B cell (primary cell): ENCODE data around the gene IRS4. TPM values are rescaled to one million over a fixed set of nuclear protein-coding genes. Genes with fewer than 3 reads are reported as not detected.

Source experiments
- ATAC-seq: fragments of 200-7000 bp; cut with Tn5 transposase; one replicate; pipeline ENCODE4 v1.10.0; 2021; ENCODE audit warnings: low read depth, mild to moderate bottlenecking, moderate number of reproducible peaks, moderate library complexity
- CTCF ChIA-PET: fragments of 350-600 bp; sonication (Branson Sonifier 250); formaldehyde crosslinking; loops from one replicate; lab custom pipeline; 2021; ENCODE audit warnings: antibody characterized with exemption, inconsistent platforms; lab: Charles Lee
- POLR2A ChIA-PET: fragments of 350-600 bp; sonication (Branson Sonifier 250); formaldehyde crosslinking; loops from one replicate; lab custom pipeline; 2021; ENCODE audit warnings: antibody characterized with exemption; lab: Charles Lee
- DNase-seq: peaks from one replicate; pipeline ENCODE4 v3.0.0; 2013
- H2AFZ ChIP-seq: 2 replicates; pipeline ENCODE4 v1.6.1; 2012; ENCODE audit warnings: mild to moderate bottlenecking, low read depth, low read length; ENCODE audit not compliant: insufficient read depth, poor library complexity, severe bottlenecking
- H3K27ac ChIP-seq, 2 donors: 1 replicate in 1 of 2; 2 replicates in 1 of 2; pipeline ENCODE4 v1.5.1; 2012 to 2013; ENCODE audit warnings: low read length in 2 of 2, mild to moderate bottlenecking in 2 of 2, moderate library complexity in 1 of 2
- H3K27me3 ChIP-seq, 4 experiments: fragments of 200-600 bp in 1 of 4; sonication (generic) in 1 of 4; replicated peaks in 1 of 4; 1 replicate in 2 of 4; 2 replicates in 2 of 4; pipeline versions ENCODE4 v1.6.1 to v1.7.0; 2013 to 2016; ENCODE audit warnings: low read length in 3 of 4, mild to moderate bottlenecking in 2 of 4, mixed read lengths in 1 of 4, moderate library complexity in 1 of 4; ENCODE audit not compliant: insufficient read depth in 4 of 4, control insufficient read depth in 3 of 4; ENCODE audit errors: control extremely low read depth in 1 of 4
- H3K36me3 ChIP-seq, 2 experiments: replicated peaks in 1 of 2; 1 replicate in 1 of 2; 2 replicates in 1 of 2; pipeline versions ENCODE4 v1.6.1 to v1.7.1; 2013; ENCODE audit warnings: low read length in 1 of 2; ENCODE audit not compliant: insufficient read depth in 2 of 2, control insufficient read depth in 1 of 2; ENCODE audit errors: control extremely low read depth in 1 of 2, extremely low read depth in 1 of 2
- H3K4me1 ChIP-seq, 2 donors: fragments of 200-600 bp in 1 of 2; sonication (generic) in 1 of 2; 1 replicate in 1 of 2; 2 replicates in 1 of 2; pipeline versions ENCODE4 v1.5.1 to v1.6.1; 2013 to 2017; ENCODE audit warnings: low read length in 2 of 2; ENCODE audit not compliant: control insufficient read depth in 2 of 2, insufficient read depth in 2 of 2
- H3K4me2 ChIP-seq: replicated peaks from 2 replicates; pipeline ENCODE3; 2012; ENCODE audit warnings: mild to moderate bottlenecking, low read depth, low read length; ENCODE audit not compliant: poor library complexity, severe bottlenecking
- H3K4me3 ChIP-seq, 5 experiments: fragments of 200-600 bp in 1 of 5; sonication (generic) in 1 of 5; 1 replicate in 3 of 5; 2 replicates in 2 of 5; pipeline versions ENCODE4 v1.5.1 to v1.7.0; 2011 to 2016; ENCODE audit warnings: low read length in 4 of 5, mild to moderate bottlenecking in 4 of 5, low read depth in 2 of 5, control low read depth in 1 of 5, moderate library complexity in 1 of 5; ENCODE audit not compliant: insufficient read depth in 1 of 5; ENCODE audit errors: control extremely low read depth in 1 of 5, extremely low read depth in 1 of 5
- H3K79me2 ChIP-seq: fragments of 200-600 bp; sonication (generic); one replicate; pipeline ENCODE4 v1.6.0; 2016; ENCODE audit warnings: low read length; ENCODE audit not compliant: control insufficient read depth, insufficient read depth
- H3K9ac ChIP-seq: fragments of 200-600 bp; sonication (generic); 2 replicates; pipeline ENCODE4 v1.6.1; 2017; ENCODE audit warnings: mild to moderate bottlenecking, low read length, moderate library complexity
- H3K9me3 ChIP-seq, 3 donors: one replicate each; pipeline versions ENCODE4 v1.6.1 to v1.7.1; 2013; ENCODE audit warnings: low read length in 2 of 3; ENCODE audit not compliant: control insufficient read depth in 2 of 3, insufficient read depth in 1 of 3; ENCODE audit errors: control extremely low read depth in 1 of 3
- H4K20me1 ChIP-seq: 2 replicates; pipeline ENCODE4 v1.6.0; 2012; ENCODE audit warnings: mild to moderate bottlenecking, low read length; ENCODE audit not compliant: insufficient read depth, control insufficient read depth, poor library complexity, severe bottlenecking
- H3K27ac Mint-ChIP-seq: one replicate; pipeline ENCODE4 v1.8.0; 2021; ENCODE audit warnings: mixed read lengths
- H3K27me3 Mint-ChIP-seq: one replicate; pipeline ENCODE4 v1.8.0; 2021; ENCODE audit warnings: mixed read lengths
- H3K4me1 Mint-ChIP-seq: one replicate; pipeline ENCODE4 v1.8.0; 2021; ENCODE audit warnings: mixed read lengths
- H3K4me3 Mint-ChIP-seq: one replicate; pipeline ENCODE4 v1.8.0; 2021; ENCODE audit warnings: mixed read lengths
- H3K9me3 Mint-ChIP-seq: one replicate; pipeline ENCODE4 v1.8.0; 2022; ENCODE audit warnings: mixed read lengths; ENCODE audit not compliant: insufficient read depth
- CTCF ChIP-seq: fragments of 200-600 bp; IDR thresholded peaks from one replicate; pipeline ENCODE4 v1.8.0; 2022; ENCODE audit warnings: antibody characterized with exemption, mild to moderate bottlenecking
- EZH2 ChIP-seq: IDR thresholded peaks from 2 replicates; pipeline ENCODE4 v1.6.1; 2012; ENCODE audit warnings: borderline replicate concordance, low read depth, mild to moderate bottlenecking, moderate library complexity, low read length; ENCODE audit not compliant: insufficient read depth, poor library complexity, severe bottlenecking
- WGBS: methylation state at CpG from one replicate; pipeline ENCODE4 v1.1.5; 2013; ENCODE audit warnings: missing lambda C conversion rate; ENCODE audit not compliant: insufficient coverage; 5-methylcytosine and 5-hydroxymethylcytosine counted together
- intact Hi-C: fragments of 100-400 bp; cut with micrococcal nuclease; formaldehyde crosslinking; loops from one replicate; pipeline ENCODE4 v1.10.0; 2022
- polyA plus RNA-seq: library from polyadenylated mRNA; depleted of rRNA; stranded (reverse); fragments of >200 nt; gene quantifications from 2 replicates; pipeline ENCODE4 v1.2.3, GENCODE V29; 2012
- total RNA-seq, 2 donors: library from RNA; stranded (reverse); fragments of 120-200 nt in 1 of 2; gene quantifications; 1 replicate in 1 of 2; 2 replicates in 1 of 2; pipeline versions ENCODE4 v1.2.3 to v1.2.4, GENCODE V29; 2013 to 2022

Gene IRS4
- total and polyA plus RNA-seq, 2 donors (not counting 1 experiment from before 2014, with no cell fraction given) = not detected

GRCh38 chrX:108696690-108697089 lies 39.7 kb downstream of the IRS4 start:
- Histone ChIP-seq H4K20me1 (no peaks in the 10 kb centered on the region), H2AFZ (no peak overlapping the region), H3K4me1 (no peaks in the 10 kb centered on the region), H3K9ac (no peak overlapping the region), H3K4me3 (no peak overlapping the region), H3K9me3 (no peaks in the 10 kb centered on the region), H3K27me3 (no peaks in the 10 kb centered on the region), H3K79me2 (no peaks in the 10 kb centered on the region), H3K27ac (no peak overlapping the region), H3K4me2 (no peak overlapping the region), H3K36me3 (no peaks in the 10 kb centered on the region)
- no peaks in the 10 kb centered on the region for H3K4me1 Mint-ChIP-seq
- ChIA-PET CTCF (no interaction called here), POLR2A (no interaction called here)
- no peak overlapping the region for H3K27ac Mint-ChIP-seq
- ATAC-seq (no peak), DNase-seq (no peak)
- intact Hi-C loops = no loop called here
- WGBS = no CpG with 5 or more reads among the region's 3 CpGs
- TF ChIP-seq CTCF (no peak), EZH2 (no peak)
- H3K9me3 Mint-ChIP-seq = no peaks in the 10 kb centered on the region
- no peaks in the 10 kb centered on the region for H3K27me3 Mint-ChIP-seq
- no peak overlapping the region for H3K4me3 Mint-ChIP-seq
